NCI-H2107 treated with DMSO at 0.1 percent for 48 hours (cell line): Measurements from ENCODE around the gene SLC25A45.
A peak's percentile ranks its signal among the peaks of the same experiment; 100 is the strongest.
"Not testable (repeated sequence)": the region's sequence is repeated elsewhere in the genome, so short reads cannot be mapped to it uniquely, and the experiment has no call there.

Experiments used
- DNase-seq: peaks from one replicate; lab custom pipeline; 2025; ENCODE audit not compliant: unreplicated experiment; lab: John Stamatoyannopoulos, UW

Gene SLC25A45

DNA sequence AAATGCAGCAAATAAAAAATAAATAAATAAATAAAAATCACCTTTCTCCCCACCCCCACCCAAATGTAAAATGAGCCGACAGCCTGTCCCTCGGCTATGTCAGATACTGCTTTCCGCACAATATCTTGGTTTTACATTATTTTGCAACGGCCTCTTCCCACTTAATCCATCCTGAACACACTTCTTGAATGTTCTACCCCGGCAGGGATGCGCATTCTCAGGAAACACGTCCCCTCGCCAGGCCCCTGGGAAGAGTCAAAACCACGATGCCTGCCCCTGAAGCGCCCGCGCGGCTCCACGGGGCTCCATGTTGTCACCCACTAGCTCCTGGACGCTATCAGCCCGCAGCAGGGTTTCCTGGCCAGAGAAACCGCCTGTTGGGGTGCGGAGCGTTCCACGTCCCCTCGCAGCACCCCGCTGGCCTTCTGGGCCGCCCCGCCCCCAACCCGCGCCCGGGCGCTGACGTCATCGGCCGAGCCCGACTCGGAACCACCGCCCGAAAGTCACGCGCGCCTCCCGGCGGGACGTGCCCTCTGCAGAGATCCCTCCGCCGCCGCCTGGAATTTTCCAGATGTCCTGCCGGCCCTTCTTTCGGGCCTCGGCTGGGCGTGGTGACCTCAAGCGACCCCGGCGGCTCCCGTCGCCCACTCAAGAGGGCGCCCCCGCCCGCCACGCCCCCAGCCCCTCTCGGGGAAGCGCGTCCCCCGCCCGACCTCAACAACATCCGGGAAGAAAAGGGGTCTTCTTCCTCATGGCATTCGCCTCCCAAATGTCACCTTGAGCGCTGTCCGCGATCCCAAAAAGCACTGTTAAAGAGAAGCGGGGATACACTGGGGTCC lies 39.6 kb upstream of the SLC25A45 start:
- peak; percentile 32 for DNase-seq

DNA sequence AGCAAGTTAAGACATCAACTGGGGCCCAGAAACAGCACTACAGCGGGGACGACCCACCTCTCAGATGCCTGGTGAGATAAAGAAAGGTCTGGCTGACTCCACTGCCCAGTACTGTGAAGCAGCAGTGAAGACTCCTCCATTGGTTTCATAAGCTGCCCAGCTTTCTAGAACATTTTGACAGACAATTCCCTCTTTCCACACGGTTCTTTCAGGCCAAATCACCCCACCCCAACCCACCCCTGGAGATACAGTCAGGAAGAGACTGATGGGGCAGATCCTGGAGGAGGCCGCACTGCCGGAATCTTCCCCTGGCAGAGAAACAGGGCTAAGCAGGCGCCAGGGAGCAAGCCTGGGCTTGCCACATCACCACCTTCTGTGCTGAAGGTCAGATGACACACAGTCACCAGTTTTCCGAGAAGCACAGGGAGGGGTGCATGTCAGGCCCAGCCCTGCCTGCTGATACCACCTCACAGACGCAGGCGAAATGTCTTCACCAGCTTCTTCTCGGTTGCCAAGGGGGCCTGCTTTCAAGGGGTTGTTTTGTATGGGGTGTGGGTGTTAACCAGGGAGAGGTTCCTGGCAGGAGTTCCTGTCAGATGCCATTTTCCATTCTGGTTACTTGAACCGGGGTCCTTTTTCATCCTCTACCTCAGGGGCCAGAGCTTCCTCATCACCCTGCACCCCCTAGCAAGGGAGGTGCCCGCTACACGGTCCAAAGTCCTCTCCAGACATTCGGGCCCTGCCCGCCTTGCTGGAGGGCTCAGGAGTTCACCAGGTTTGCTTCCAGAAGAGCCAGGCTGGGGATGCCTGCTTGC lies 38.7 kb upstream of the SLC25A45 start:
- peak; percentile 82 for DNase-seq

DNA sequence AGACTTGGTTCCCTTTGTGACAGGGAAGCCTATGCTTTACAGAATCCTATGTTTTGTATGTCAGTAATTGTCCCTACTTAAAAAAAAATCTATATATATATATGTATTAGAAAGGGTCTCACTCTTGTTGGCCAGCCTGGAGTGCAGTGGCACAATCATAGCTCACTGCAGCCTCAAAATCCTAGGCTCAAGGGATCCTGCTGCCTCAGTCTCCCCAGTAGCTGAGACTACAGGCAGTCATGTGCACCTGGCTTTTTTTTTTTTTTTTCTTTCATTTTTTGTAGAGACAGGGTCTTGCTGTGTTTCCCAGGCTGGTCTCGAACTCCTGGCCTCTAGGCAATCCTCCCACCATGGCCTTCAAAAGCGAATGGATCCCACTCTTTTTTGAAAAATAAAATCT lies 38.1 kb upstream of the SLC25A45 start:
- DNase-seq, result no peak

DNA sequence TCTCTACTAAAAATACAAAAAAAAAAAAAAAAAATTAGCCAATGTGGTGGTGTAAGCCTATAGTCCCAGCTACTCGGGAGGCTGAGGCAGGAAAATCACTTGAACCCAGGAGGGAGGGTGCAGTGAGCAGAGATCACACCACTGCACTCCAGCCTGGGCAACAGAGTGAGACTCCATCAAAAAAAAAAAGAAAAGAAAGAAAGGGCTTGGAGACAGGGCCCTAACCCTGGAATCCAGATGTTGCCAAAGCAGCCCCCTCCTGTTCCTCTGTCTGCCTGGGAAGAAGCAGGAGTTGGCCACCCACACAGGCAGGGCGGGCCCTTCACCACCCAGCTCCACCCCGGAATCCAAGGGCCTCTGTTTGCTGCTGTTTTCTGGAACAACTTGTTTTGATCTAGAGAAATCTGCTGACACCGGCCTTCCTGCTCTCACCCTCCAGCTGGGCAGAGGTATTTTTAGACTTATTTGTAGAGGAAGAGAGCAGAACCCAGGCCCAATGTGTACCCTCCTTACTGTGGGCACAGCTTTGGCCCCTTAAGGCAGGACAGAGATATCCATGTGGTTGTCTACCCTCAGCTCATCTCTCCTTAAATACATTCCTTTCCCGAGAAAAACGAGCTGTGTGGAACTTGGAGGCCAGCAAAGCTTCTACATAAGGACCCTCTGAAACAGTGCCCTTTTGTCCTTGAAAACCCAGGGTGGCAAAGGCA lies 37.5 kb upstream of the SLC25A45 start:
- DNase-seq, result peak; percentile 45

DNA sequence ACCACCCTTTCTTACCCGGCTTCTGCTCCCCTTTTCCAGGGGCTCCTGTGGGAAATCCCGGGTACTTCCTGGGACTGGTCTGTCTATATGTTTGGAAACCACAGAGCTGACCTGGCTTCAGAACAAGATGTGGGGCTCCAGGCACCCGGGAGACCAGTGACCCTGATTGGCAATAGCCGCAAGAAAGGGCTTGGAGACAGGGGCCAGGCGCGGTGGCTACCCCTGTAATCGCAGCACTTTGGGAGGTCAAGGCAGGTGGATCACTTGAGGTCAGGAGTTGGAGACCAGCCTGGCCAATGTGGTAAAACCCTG lies 37.0 kb upstream of the SLC25A45 start:
- no peak for DNase-seq

DNA sequence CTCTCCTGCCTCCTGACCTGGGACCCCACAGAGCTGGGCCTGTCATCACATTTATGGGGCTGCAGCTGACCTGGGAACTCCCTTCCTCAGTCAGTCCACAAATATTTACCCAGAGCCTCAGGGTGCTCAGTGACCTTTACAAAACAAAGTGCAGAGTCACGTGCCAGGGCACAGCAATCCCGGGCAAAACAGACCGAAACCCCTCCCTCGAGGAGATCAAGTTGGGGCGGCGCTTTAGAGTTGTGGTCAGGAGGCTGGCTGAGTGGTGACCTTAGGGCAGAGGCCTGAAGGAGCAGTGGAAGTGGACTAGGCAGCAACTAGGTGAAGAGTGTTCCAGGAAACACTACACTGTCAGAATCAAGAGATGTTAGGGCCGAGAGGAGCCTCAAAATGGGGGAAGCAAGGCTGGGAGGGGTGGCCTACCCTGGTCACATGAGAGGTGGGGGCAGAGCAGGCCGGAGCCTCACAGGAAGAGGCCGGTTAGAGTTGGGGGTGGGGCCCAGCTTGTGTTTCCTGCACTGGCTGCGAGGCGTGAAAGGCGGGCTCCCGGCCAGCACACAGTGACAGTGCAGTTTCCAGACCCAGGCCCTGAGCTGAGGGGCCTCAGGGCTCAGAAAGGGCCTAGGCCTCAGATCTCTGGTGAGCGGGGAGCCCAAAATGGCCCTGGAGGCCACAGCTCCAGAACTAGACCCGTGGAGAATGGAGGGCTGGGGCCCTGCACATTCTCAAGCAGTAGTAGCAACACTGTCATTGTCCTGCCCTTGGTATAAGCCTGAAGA lies 36.4 kb upstream of the SLC25A45 start:
- peak; percentile 90 for DNase-seq

DNA sequence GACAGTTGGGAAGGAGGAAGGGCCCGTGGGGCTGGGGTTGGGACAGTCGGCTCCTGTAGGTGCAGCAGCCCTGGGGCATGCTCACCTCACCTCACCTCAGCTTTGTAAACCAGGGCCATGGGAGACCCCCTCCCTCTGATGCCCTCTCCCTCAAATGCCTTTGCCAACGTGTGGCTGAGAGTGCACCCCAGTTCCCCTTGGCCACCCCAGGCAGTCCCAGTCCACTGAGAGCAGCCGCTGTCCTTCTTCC lies 35.9 kb upstream of the SLC25A45 start:
- no peak for DNase-seq

DNA sequence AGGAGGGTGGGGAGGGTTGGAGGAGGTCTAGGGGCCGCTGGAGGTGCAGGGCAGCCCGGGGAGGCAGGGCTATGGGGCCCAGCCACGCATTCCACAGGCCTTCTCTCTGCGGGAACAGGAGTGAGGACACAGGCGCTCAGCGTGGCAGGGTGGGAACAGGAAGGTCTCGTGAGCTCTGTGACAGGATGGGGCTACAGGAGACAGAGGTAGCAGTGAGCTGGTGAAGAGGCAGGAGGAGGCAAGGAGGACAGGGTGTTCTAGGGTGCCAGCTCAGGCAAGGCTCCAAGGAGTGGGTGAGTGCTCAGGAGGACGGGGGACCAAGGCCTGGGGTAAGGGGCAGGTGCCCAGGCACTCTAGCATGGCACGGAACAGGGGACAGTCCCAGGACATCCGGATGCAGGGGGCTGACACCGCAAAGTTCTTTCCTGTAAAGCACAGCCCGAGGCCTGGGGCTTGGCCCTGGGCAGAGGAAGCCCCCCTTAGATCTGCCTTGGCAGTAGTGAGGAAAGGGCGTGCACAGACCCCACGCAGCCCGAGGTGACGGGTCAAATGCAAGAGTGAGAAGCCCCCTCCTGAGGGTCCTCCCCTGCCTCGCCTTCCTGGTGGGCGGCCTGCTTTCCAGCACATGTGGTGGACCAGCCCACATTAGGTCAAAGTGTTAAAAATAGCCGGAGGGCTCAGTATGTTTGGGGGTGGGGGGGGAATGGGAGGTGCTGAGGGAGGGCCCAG lies 35.4 kb upstream of the SLC25A45 start:
- no peak for DNase-seq

DNA sequence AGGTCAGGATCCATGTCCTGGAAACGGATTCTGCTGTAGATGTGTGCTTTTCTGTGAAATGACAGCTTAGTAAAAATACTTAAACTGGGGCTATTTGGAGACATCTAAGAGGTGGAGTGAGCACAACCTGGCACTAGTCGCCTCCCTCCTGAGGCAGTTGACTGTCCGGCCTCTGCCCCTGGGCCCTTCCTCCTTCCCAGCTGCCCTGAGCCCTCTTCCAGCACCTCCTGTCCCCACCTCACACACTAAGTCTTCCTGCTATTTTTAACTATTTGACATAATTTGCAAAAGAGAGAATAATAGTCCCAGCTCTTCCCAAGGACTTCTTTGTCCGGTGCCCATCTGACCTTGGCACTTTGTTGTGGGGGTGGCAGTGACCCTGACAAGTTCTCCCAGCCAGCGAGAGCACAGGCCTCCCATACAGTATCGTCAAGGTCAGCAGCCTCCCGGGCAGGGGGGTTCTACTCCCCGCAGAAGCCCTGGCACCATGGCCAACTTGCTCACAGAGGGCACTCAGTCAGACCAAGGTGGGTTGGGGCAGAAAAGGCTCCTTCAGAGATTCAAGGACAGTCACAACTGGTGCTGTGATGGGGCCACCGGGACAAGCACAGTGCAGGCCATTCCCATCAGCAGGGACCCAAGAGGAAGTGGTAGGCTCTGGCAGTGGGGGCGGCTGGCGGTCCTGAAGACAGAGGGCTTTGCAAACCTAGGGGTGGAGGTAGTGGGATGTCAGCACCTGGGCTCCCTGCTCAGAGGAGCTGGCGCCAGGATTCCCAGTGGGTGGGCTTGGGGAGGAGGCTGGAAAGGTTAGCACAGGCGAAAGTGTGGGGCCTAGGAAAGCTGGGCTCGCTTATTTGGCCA lies 34.6 kb upstream of the SLC25A45 start:
- DNase-seq, result no peak

DNA sequence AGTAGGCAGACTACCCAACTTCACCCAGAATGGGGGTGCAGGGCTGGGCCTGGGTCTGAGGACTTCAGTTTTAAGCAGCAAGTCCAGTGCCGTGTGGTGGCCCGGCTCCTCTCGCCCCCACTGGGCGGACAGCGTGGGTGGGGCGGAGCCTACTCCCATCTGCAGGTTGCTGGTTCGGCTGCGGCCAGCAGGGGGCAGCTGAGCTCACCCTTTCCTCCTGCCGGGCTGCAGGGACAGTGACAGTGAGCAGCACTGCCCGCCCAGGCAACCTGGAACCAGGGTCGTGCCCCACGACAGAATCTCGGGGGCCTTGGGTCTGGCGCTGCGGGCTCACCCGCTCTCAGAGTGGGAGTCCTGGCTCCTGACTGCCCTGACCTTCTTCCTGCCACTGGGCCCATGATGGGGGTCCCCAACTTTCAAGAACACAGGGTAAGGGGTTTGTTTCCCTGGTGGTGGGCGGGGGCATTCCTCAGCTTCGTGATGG lies 33.9 kb upstream of the SLC25A45 start:
- DNase-seq, result peak; percentile 49

DNA sequence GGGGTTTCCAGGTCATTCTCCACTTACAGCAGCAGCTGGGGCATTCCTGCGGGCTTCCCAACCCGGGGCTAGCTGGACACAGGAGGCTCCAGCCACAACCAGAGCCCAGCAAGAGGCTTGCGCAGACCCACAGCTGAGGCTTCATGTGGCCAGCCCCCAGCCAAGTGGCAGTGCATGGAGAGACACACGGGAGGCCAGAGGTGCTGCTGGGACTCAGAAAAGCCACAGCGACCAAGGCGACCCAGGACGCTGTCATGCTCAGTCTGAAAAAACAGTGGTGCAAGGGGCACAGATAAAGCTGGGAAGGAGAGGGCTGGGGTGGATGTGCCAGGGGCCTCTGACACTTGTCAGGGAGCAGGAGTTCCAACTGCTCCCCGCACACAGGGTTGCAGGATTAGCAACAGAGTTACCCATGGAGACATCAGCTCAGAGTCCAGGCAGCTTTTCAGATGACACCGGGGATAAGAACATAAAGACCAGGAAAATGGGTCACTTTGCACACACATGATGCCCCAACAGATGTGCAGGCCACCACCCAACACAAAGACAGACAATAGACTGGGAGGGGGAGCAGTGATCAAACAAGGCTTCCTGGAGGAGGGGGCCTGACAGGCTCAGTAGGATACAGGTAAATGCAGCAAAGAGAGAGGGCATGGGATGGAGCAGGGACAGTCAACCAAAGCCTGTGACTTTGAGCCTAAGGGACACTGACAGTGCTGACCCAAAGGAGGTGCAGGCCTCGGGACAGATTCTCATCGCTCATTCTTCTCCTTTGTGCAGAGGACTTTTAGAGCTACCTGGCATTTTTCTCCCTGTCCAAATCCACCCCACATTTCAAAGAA lies 33.3 kb upstream of the SLC25A45 start:
- DNase-seq, result no peak

DNA sequence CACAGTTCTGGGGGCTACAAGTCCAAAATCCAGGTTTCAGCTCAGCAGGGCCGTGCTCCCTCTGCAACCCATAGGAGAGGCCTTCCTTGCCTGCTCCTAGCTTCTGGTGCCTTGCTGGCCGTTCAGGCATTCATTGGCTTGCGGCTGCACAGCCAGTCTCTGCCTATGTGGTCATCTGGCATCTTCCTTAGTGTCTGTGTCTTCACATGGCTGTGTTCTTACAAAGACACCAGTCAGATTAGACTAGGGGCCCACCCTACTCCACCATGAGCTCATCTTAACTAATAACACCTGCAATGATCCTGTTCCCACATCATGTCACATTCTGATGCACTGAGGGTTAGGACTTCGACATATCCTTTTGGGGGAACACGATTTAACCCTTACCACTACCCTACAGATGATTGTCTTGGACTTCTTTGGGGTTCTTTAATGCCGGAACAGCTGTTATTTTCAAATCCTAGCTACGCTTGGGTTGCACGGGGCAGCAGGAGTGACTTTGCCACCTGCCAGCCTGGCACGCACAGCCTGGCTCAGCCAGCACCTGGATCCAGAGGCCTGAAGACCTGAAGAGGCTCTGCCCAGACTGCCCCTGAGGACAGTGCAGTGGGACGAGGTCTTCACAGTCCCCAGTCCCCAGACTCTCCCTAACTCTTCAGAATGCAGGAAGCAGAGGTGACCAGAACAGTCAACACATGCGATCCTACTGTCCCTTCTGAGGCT lies 32.5 kb upstream of the SLC25A45 start:
- no peak for DNase-seq

DNA sequence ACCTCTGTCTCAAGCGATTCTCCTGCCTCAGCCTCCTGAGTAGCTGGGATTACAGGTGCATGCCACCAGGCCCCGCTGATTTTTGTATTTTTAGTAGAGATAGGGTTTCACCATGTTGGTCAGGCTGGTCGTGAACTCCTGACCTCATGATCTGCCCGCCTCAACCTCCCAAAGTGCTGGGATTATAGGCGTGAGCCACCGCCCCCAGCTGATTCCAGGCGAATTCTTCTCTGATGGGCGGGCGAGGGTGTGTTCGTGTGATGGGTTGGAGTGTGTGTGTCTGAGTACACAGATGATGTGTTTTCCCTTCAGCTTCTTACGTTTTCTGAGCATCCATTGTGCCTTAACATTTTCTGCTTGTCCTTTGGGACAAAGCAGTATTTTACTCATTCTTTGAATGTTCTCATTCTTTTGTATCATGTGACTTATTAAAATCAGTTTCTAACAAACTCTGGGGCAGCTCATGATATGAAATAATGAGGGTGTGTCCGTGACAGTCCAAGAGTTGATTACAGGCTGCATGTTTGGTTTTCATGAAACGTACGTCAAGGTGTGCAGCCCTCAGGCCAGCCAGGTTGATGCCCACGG lies 30.7 kb upstream of the SLC25A45 start:
- not testable (repeated sequence) for DNase-seq

DNA sequence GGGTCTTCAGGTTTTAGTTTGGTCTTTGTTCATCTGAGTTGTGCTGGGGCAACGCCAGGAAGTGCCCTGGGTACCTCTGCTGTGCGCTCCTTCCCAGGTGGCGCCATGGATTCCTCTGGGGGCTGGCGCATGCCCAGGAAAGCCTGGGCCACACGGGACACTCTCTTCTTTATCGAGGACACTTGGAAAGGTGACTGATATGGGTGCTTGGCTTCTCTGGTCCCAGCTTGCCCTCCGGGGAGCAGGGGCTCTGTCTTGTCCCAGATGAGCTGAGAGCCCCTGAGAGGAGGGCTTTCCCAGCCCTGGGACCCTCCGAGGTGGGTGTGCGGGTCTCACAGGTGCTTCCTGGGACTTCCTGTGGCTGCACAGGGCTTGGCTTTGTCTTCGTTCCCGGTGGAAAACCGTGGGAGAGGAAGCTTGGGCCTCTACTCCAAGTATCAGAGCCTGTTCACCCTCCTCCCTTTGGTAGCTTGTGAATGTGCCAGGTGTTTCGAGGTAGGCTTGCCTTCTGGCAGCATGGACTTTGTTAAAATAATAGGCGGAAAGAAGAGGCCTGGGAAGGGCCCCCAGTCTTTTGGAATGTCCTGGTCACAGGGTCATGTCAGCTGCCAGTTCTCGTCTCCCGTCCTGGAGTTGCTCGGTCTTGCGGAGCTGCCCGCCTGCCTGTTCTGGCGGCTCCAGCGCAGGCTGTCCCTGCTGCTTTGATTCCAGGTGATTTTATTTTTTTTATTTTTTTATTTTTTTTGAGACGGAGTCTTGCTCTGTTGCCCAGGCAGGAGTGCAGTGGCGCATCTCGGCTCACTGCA lies 30.0 kb upstream of the SLC25A45 start:
- no peak for DNase-seq

DNA sequence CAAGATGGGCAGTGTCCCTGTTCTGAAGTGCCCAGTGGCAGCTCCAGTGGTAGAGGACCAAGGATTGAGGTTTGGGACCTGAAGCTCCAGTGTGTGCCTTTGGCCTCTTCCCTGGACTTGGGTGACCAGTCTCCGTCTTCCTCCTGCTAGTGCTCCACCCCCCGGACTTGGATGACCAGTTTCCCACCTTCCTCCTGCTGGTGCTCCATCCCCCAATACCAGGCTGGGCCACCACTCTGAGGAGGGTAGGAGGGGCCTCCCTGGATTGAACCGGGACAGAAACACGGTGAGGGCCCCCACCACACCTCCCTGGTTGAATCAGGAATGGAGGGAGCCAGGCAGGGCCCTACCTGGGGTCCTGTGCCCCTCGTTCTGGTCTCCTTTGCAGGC lies 29.2 kb upstream of the SLC25A45 start:
- DNase-seq, result no peak

DNA sequence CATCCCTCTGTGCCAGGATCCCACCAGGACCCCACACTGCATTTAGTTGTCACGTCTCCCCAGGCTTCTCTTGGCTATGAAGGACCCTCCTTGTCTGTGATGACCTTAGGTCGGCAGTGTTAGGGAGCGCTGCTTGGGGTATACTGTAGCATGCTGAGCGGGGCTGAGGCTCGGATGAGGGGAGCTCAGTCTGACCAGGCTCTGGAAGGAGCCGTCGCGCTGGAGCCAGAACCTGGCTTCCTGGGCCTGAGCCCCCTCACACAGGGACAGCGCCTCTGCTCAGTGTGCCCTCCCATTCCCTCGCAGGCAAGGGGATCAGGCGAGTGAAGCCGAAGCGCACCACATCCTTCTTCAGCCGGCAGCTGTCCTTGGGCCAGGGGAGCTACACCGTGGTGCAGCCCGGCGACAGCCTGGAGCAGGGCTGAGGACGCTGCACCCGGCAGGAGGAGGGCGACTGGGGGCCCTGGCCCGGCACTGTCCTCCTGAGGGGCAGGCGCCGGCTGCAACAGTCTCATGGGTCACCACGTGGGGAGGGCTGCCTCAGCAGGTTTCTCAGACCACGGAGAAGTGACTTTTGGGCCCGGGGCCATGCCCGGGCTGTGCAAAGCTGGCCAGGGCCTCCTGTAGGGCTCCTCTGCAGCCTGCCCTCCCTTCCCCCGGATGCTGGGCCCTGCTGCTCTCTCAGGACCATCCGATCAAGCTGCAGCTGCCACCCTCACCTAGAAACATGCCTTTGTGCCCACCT lies 28.7 kb upstream of the SLC25A45 start:
- no peak for DNase-seq
